Stimulated activated CD4-positive, alpha-beta T cell treated with anti-CD3 and anti-CD28 coated beads, Interleukin-4, amount 100 ng/mL, for 24 hours (primary cell): ENCODE data around the gene FA2H.

Source experiments
- DNase-seq: peaks from one replicate; pipeline ENCODE4 v3.0.0-alpha.2; 2020

FA2H gene

GRCh38 chr16:74721716-74722115, 52.9 kb downstream of the FA2H start:
- DNase-seq = no peak

GRCh38 chr16:74720579-74720978, 54.0 kb downstream of the FA2H start:
- no peak for DNase-seq

- DNase-seq = no peak
Observed at GRCh38 chr16:74718741-74719610, 55.6 kb downstream of the FA2H start.

DNA sequence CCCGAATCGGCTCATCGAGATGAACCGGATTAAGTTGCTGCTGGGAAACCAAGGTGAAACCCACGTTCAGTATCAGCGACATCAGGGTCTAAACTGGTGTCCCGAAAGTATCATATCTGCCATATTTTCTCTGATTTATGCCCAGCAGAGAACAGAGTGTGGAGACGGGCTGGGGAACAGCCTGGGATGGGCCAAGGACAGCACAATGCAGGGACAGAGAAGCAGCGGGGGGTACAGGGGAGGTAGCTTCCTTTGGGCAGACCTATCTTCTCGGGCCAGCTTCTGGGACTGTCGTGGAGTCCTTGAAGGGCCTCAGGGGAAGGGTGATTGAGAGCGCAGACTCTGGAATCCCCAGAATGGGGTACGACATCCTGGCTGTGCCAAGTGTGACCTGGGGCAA, 56.5 kb downstream of the FA2H start:
- DNase-seq = no peak

DNA sequence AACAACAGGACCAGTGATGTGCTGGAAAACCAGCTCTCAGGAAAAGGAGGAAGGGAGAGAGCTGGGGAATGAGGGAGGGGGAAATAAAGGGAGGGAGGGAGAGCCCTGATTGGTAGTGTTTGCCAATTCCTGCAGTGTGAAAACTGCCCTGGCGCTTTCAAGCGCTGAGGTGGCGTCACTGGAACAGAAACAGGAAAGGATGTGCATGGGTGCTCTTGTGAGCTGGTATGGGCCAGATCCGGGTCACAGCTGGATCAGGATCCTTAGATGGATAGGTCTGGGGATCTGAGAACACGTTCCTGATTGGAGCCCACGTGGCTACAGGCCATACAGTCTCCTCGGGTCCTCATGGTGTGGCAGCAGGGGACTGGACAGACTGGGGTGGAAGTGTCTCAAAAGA, 57.3 kb downstream of the FA2H start:
- no peak for DNase-seq

GRCh38 chr16:74716355-74716754, 58.3 kb downstream of the FA2H start:
- no peak for DNase-seq

DNA sequence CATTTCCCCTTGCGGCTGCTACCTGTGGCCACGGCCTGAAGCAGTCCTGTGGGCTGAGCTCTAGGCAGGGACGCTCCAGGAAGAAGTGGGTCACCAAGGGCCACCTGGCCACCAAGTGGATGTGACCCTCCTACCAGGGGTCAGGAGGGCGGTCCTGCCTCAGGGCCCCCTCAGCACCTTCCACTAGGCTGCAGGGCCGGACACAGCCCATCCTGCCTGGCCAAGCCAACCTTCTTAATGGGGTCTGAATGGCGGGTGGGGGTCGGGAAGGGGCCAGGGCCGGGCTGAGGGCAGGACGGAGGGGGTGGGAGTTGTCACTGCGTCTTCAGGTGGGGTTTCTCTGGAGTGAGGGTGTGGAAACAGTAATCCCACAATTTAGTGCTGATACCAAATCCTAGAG, 60.7 kb downstream of the FA2H start:
- DNase-seq = no peak

- no peak for DNase-seq
Observed at GRCh38 chr16:74713325-74713724, 61.3 kb downstream of the FA2H start.

- DNase-seq = no peak
Observed at GRCh38 chr16:74711938-74712337, 62.7 kb downstream of the FA2H start.

DNA sequence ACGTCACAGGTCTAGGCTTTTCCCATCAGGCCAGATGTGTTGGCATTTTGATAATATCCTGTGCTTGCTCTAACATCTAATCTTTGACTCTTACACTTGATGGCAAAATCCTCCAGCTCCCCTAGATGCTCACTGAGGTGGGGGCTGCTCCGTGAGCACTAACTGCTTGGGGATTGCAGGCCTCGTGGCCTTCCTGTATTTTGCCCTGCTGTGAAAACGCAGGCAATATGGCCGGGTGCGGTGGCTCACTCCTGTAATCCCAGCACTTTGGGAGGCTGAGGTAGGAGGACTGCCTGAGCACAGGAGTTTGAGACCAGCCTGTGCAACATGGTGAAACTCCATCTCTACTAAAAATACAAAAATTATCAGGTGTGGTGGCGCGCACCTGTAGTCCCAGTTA, 64.2 kb downstream of the FA2H start:
- no peak for DNase-seq

DNA sequence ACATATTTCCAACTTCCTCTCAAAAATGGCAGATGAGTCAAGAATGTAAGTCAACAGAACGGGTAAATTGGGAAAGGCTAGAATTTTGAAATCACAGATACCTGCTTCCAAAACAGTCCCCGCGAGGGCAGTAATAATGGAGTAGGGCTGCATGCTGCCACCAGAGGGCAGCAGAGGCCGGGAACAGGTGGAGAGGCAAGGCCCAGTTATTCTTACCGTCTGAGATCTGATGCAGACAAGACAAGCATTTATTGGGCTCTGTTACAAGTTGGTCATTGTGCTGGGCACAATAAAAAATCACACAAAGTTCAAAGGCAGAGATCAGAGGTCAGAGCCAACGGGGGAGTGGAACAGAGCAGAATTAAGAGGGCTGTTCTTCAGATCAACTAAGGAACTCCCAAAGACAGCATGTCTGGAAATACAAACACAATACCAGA, 65.2 kb downstream of the FA2H start:
- peak; percentile 82 for DNase-seq

GRCh38 chr16:74700438-74701225, 74.0 kb downstream of the FA2H start, which contains the start of gene MLKL:
MLKL (minus strand) TSS chr16:74700862; CDS start chr16:74695757, 5,105 bp downstream.
- peak; percentile 65 for DNase-seq

DNA sequence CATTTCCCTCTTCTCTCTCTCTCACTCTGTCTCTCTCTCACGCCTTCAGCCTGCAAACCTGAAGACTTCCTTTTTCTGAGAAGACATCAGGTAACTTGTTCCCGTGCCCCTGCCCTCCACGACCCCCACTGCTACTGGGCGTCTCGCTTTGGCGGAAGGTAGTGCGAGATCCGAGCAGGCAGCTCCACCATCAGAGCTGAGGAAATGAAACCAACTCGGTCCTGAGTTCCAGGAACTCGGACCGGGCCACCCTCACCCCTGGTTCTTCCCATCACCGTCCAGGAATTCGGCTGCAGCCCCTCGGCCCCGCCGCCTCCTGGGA, 74.5 kb downstream of the FA2H start:
- DNase-seq = peak; percentile 18

DNA sequence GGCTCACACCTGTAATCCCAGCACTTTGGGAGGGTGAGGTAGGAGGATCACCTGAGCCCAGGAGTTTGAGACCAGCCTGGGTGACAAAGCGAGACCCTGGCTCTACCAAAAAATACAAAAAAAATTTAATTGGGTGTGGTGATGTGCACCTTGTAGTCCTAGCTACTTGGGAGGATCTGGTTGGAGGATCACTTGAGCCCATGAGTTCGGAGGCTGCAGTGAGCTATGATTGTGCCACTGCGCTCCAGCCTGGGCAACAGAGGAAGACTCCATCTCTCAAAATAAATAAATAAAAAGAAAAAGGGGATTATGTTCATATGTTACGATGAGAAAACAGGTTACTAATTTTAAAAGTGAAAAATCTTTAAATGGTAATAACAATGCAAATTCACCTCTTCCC, 75.0 kb downstream of the FA2H start:
- no peak for DNase-seq

- DNase-seq = no peak
Observed at GRCh38 chr16:74698222-74698621, 76.4 kb downstream of the FA2H start.

DNA sequence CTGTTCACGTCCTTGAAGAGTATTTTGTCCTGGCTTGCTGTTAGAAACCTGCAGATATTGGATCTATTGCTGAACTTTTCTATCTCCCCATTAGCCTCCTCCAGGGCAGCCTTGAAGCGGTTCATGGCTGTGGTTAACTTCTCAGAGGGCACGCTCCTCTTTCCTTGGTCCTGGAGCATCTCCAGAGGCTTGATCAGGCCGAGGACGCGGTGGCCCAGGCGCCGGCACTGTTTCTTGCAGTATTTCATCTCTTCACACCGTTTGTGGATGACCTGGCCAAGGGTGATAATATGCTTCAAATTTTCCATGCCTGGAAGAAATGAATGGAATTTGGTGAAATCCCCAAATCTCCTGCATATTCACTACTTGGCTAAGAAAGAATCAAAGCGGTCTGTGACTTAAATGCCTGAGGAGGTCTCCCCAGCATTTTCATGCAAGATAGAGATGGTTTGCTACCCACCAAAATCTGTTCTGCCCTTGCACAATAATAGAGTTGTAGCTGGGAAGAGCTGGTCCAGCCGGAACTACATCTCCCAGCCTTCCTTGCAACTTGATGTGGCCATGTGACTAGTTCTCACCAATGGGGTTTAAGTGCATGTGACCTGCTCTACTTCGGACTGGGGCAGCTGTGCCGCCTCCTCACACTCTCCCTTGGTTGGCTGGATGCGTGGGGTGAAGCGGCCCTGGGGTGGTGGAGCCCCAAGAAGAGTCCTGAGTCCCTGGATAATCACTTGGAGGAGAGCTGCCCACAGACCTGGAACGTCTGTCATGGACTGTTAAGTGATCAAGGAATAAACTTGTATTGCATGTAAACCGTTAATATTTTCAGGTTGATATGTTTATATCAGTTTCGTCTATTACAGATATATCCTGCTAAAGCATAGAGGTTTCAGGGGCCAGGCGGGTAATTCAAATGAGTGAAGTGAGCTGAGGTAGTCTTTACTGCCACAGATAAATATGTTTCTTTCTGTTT, 78.9 kb downstream of the FA2H start:
- peak; percentile 59 for DNase-seq

GRCh38 chr16:74691093-74691855, 83.3 kb downstream of the FA2H start:
- DNase-seq = no peak

DNA sequence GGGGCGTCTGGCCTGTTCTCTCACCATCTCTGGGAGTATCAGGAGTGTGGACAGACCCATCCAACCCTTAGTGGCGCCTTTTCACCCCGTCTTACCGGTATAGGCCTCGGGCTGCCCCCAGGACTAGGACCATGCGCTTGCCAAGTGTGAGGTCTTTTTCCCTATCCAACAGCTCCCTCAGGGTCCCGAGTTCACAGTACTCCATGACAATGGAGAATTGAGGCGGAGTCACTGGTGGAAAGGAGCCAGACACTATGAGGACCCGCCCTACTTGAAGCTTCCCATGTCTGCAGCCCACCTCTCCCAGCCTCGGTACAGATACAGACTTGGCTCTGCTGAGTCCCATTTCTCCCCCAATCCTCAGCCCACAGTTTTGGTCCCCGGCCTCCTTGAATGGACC, 92.1 kb downstream of the FA2H start:
- no peak for DNase-seq

DNA sequence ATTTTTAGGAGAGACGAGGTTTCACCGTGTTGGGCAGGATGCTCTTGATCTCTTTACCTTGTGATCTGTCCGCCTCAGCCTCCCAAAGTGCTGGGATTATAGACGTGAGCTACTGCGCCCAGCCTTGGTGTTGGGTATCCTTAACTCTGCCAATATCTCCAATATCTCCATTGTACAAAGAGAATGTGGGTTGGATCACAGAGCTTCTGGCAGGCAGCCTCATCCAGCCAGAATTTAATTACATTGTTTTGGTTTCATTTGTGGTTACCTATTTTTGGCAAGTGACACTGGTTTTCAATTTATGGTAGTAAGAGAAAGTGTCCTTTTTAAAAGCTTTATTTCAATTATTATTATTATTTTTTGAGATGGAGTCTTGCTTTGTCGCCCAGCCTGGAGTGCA, 93.9 kb downstream of the FA2H start:
- no peak for DNase-seq

- no peak for DNase-seq
Observed at GRCh38 chr16:74679983-74680382, 94.6 kb downstream of the FA2H start.

GRCh38 chr16:74677868-74678267, 96.8 kb downstream of the FA2H start:
- DNase-seq = no peak

DNA sequence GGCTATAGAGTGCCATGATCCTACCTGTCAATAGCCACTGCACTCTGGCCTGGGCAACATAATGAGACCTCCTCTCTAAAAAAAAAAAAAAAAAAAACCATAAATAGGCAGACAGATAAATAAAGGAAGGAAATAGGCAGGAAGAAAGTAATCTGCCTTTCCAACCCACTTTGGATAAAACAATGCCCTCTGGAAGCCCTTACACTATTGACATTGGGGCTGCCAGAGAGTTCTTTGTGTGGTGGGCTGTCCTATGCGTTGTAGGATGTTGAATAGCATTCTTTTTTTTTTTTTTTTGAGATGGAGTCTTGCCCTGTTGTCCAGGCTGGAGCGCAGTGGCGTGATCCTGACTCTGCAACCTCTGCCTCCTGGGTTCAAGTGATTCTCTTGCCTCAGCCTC, 100.7 kb downstream of the FA2H start:
- DNase-seq = no peak
